ENCODE measurements around the gene NKD1.

Gene NKD1

GRCh38 chr16:50653633-50654519 lies 105.7 kb downstream of the NKD1 start:
- no peak for DNase-seq

DNA sequence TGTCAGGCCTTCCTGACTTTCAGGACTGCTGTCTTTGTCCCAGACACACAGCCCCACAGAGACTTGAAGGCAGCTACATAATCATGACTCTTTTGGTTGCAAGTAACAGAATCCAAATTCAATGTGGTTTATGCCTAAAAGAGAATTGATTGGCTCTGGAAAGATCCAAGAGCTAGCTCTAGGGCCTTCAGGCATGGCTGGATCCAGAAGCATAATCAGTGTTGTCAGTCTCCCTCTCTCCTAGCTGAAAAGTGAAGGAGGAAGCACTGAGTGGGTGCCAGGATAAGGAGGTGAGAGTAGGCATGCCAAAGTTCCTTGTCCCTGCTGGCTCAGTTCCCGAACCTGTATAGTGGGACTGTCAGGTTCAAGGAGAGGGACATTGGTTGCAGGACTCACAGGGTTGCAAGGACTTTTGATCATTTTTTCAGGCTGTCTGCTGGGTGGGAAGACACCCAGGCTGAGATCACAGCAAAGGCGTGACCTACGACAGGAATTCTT lies 107.4 kb downstream of the NKD1 start:
- DNase-seq = no peak

DNA sequence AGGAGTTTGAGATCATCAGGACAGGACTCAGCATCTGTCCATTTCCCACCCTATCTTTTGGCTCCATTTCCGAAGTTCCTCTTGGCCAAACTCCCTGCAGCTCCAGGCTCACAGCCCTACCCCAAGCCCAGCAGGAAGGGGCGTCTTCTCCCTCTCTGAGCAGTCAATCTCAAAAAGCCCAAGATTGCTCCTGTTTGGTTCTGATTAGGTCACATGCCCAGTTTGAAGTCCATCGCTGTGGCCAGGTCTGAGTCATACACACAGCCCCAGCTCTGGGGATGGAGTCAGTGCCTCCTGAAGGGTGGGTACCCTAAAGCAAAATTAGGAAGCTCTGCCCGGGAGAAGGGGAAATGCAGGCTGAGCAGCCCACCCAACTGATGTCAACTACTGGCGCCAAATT lies 109.0 kb downstream of the NKD1 start:
- no peak for DNase-seq

DNA sequence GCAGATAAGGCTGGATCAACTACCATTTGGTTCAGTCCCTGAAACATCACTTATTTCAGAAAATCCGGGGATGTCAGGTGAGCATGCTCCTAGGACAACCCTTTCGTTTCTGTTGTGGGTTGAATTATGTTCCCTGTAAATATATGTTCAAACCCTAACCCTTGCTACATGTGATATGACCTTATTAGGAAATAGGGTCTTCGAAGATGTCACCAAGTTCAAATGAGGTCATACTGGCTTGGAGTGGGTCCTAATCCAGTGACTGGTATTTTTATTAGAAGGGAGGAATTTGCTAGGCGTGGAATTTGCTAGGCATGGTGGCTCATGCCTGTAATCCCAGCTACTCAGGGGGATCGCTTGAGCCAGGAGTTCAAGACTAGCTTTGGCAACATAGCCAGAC lies 111.6 kb downstream of the NKD1 start:
- DNase-seq = no peak

DNA sequence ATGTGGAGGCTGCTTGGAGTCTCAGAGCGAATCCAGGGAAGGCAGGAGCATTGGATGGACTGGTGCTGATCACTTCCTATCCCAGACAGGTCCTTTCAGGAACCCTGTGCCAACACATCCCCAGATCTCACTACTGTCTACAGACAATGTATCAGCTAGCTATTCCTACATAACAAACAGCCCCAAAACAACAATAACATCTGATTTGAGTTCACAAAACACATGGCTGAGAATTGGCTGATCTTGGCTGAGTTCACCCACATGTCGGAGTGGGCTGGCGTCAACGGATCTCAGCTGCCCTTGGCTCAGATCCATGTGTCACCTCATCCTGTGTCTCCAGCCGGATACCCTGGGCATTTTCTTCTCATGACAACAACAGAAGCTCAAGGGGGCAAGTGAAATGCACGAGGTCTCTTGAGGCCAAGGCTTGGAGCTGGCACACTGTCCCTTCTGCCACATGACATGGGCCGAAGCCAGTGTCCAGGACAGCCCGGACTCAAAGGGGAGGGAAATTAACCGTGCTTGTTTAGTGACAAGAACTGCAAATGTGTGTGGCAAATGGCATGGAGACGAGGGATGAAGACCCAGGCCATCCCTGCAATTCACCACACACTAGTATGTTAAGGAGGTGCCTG lies 114.2 kb downstream of the NKD1 start:
- DNase-seq = no peak

- no peak for DNase-seq
Measured at GRCh38 chr16:50664270-50664669, 116.1 kb downstream of the NKD1 start.

DNA sequence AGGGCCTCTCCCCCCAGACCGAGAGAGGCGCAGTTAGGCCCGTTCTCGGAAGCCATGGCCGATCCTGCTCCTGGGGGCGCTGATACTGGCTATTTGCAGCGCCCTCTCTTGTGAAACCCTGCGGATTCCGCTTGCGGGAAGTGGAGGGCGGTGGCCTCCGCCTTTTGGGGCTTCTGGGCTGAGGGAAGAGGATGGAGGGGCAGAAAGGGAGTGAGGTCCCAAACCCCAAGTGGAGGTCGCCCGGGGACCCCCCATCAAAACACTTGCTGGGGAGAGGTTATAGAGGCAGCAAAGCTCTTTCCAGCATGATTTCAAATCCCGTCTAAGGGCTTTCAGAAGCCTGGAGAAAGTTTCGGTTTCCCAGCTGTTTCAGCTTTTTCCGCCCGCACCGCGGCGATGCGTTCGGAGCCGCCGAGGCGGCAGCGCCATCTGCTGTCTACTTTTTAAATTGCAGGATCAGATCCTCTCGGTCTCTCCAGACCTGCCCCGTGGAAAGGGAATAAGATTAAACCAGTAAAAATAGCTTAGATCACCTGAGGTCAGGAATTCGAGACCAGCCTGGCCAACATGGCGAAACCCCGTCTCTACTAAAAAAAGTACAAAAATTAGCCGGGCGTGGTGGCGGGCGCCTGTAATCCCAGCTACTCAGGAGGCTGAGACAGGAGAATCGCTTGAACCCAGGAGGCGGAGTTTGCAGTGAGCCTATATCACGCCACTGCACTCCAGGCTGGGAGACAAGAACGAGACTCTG lies 117.1 kb downstream of the NKD1 start:
- peak; percentile 86 for DNase-seq

DNA sequence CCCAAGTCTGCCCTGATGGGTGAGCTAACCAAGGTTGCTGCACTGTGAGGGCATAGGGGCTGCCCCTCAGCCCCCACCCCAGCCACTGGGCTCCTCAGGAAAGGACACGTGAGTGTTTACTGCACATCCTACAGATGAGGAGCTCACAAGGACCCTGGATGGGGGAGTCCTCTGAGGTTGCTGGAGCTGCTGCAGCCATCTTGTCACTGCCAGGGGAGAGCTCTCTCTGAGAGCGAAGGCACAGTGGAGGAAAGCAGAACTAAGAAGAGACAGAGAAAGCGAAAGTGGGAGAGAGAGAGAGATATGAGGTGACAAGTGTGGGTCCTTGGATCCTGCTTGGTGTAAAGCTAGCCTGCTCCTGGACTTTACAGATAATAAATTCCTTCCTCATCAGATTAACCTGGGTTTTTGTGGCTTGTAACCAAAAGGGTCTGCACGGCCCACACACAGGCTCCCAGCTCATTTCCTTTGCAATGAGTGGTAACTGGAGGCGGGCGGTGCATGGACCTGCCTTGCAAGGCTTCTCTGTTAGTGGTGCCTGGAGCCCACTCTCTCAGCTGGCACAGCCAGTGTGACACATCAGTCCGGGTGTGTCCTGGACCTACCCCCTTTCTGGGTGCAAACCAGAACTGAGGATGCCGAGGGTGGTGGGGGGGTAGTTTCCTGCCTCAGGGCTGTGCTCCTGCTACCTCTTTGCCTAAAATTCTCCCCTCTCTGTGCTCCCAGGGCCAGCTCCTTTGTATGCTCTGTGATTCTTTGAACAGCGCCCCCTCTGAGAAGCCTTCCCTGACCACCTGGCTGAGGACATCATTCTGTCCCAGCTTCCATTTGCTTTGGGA lies 118.7 kb downstream of the NKD1 start:
- DNase-seq = peak; percentile 55

GRCh38 chr16:50667497-50668367 lies 119.5 kb downstream of the NKD1 start:
- peak; percentile 29 for DNase-seq

- no peak for DNase-seq
Measured at GRCh38 chr16:50668368-50669008, 120.3 kb downstream of the NKD1 start.

- no peak for DNase-seq
Measured at GRCh38 chr16:50669741-50670140, 121.5 kb downstream of the NKD1 start.

- no peak for DNase-seq
Measured at GRCh38 chr16:50670476-50670875, 122.3 kb downstream of the NKD1 start.

GRCh38 chr16:50671644-50672260 lies 123.6 kb downstream of the NKD1 start:
- DNase-seq = peak; percentile 73

- DNase-seq = no peak
Measured at GRCh38 chr16:50673496-50674275, 125.5 kb downstream of the NKD1 start.

GRCh38 chr16:50674831-50675230 lies 126.6 kb downstream of the NKD1 start:
- DNase-seq = no peak

DNA sequence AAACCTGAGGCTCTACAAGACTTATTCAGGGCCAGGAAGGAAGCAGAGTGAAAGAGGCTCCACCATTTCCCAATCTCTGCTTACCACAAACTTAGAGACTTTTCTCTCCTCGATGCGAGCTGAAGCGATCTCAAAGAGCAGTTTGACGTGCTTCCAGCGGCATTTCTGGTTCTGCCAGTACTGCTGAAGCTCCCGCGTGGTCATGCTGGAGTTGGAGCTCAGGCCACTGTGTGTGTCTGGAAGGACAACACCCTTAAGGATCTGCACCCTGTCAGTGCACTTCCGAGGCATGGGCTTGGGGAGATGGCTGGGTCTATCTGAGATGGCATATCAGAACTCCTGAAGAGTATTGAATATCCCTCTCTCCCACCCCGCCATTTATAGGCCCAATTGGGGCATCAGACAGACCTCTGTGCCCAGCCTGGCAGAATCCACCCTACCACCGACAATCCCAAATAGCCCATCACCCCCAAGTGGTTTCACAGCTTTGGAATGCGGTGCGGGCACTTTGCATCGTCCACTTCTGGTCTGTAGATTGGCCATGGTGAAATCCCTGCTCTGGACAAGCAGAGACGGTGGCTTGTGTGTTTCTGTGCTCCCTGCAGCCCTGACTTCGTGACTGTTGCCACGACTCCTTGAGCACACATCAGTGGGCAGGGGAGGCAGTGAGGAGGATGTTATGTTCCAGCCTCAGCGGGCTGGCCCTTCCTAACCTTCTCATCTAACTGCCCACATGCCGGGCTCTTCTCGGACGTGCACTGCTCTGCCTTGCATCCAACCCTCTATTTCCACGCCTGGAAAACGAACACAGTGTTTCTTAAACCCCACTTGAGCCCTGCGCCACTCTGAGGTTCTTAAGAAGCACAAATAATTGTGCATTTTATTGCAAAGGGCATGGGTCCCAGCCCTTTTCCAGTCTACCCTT lies 127.8 kb downstream of the NKD1 start:
- no peak for DNase-seq

- no peak for DNase-seq
Measured at GRCh38 chr16:50676684-50677225, 128.6 kb downstream of the NKD1 start.

DNA sequence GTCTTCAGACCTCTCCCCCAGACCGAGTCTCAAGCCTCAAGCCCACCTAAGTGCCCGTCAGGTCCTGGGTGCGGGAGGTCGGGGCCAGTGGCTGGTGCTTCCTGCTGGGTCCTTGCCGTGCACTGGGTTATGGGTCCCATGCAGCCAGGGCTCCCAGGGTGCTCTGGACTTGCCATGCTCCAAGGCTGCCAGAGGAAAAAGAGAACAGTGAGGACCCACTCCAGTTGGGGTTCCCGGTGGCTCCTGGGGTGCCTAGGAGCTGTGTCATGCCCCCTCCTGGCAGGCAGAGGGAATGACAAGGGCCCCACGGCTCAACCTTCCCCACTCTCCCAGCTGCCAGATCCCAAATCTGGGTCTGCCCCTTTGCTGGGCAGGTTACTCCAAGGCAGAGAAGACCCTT lies 129.2 kb downstream of the NKD1 start:
- DNase-seq = no peak
